ENCODE data around the gene PCNX3. TPM values are rescaled to one million over a fixed set of nuclear protein-coding genes. Genes with fewer than 3 reads are reported as not detected.
A peak's percentile ranks its signal among the peaks of the same experiment; 100 is the strongest.

Gene PCNX3
- total and polyA plus RNA-seq, 3 experiments from 2014 or later = 8.5 to 53.1 (median 46.4) TPM

DNA sequence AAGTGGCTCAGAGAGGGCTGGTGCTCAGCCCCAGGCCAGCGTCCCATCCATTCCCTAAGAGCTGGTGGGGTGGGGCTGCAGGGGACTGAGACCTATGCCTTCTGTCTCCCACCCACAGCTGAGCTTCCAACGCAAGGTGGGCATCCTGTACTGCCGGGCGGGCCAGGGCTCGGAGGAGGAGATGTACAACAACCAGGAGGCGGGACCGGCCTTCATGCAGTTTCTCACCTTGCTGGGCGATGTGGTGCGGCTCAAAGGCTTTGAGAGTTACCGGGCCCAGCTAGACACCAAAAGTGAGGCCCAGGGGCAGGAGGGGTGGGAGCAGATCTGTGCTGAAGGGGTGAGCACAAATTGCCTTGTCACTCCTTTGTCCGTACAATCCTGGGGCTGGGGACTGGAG, 29.3 kb downstream of the PCNX3 start:
- Histone ChIP-seq H3K4me3 (ENCODE audit: low read length) (no peak overlapping the region), H3K9me3 (ENCODE audit: low read length) (no peaks in the 10 kb centered on the region), H3K27me3 (ENCODE audit: insufficient read depth, low read length, poor library complexity, severe bottlenecking) (no peaks in the 10 kb centered on the region), H3K36me3 (ENCODE audit: insufficient read depth, low read length) (peaks cover 53% of the 10 kb centered on the region), H3K27ac (ENCODE audit: low read depth, low read length) (no peak overlapping the region), H3K4me1 (ENCODE audit: insufficient read depth, low read length) (peaks cover 41% of the 10 kb centered on the region)
- H3K36me3 Mint-ChIP-seq = peaks cover 0 to 77% (median 9%) of the 10 kb centered on the region in 3 donors
- CTCF ChIA-PET = interaction anchor here (0.7 to 0.8 kb wide), 2 partner anchors 12 to 104 kb away, joined by 3 read pairs; no protein-coding TSS in a partner anchor
- POLR2A ChIA-PET = interaction anchor here (1.2 kb wide), 1 partner anchor 12 kb away, joined by 3 read pairs; no protein-coding TSS in a partner anchor
- no peaks in the 10 kb centered on the region for H3K9me3 Mint-ChIP-seq
- peaks cover 23 to 40% (median 30%) of the 10 kb centered on the region in 3 donors for H3K4me1 Mint-ChIP-seq
- no peak for DNase-seq
- peak overlapping the region in 5 of 8 donors; percentile 63 to 100 (median 82) for H3K27ac Mint-ChIP-seq
- H3K4me3 Mint-ChIP-seq = peak overlapping the region in 2 of 7 donors; percentile 54 to 86
- peaks cover 0 to 3% of the 10 kb centered on the region in 2 donors for H3K27me3 Mint-ChIP-seq

DNA sequence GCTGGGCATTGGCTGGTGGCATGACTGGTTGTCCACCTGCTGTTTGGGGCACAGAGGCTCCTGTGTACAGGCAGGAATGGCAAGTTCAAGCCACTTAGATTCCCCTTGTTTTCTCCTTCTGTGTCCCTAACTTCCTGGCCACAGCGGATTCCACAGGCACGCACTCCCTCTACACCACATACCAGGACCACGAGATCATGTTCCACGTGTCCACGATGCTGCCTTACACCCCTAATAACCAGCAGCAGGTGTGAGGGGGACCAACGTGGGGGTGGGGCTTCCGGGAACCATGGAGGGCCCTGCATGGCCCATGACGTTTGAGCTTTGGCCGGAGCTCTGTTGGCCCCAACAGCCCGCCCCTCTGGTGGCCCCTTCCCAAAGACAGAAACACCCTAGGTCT, 30.1 kb downstream of the PCNX3 start:
- H3K4me1 ChIP-seq (ENCODE audit: insufficient read depth, low read length) = peaks cover 34% of the 10 kb centered on the region
- H3K4me3 Mint-ChIP-seq = peak overlapping the region in 1 of 7 donors; percentile 34
- CTCF ChIA-PET = no interaction called here

DNA sequence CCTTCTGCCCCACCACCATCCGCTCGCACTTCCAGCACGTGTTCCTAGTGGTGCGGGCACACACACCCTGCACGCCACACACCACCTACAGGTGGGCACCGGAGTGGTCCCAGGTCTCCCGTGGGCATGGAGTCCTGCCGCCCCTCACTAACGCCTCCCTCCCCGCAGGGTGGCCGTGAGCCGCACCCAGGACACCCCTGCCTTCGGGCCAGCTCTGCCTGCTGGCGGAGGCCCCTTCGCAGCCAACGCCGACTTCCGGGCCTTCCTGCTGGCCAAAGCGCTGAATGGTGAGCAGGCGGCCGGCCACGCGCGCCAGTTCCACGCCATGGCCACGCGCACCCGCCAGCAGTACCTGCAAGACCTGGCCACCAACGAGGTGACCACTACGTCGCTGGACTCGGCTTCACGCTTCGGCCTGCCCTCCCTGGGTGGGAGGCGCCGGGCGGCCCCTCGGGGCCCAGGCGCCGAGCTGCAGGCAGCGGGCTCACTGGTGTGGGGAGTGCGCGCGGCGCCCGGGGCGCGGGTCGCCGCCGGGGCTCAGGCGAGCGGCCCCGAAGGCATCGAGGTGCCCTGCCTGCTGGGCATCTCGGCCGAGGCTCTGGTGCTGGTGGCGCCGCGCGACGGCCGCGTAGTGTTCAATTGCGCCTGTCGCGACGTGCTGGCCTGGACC, 30.8 kb downstream of the PCNX3 start:
- H3K36me3 ChIP-seq (ENCODE audit: insufficient read depth, low read length) = peaks cover 64% of the 10 kb centered on the region
- peaks cover 0 to 80% (median 9%) of the 10 kb centered on the region in 3 donors for H3K36me3 Mint-ChIP-seq
- no peaks in the 10 kb centered on the region for H3K9me3 Mint-ChIP-seq
- H3K27me3 ChIP-seq (ENCODE audit: insufficient read depth, low read length, poor library complexity, severe bottlenecking) = no peaks in the 10 kb centered on the region
- no peaks in the 10 kb centered on the region for H3K9me3 ChIP-seq (ENCODE audit: low read length)
- no peak for DNase-seq
- peaks cover 34% of the 10 kb centered on the region for H3K4me1 ChIP-seq (ENCODE audit: insufficient read depth, low read length)
- H3K4me1 Mint-ChIP-seq = peaks cover 21 to 36% (median 30%) of the 10 kb centered on the region in 3 donors
- H3K27me3 Mint-ChIP-seq = peaks cover 0 to 3% of the 10 kb centered on the region in 2 donors
- H3K4me3 Mint-ChIP-seq = peak overlapping the region in 1 of 7 donors; percentile 34
- no peak overlapping the region for H3K27ac ChIP-seq (ENCODE audit: low read depth, low read length)
- POLR2A ChIA-PET = interaction anchor here (1.0 to 1.2 kb wide), 2 partner anchors 9 to 31 kb away, joined by 3 to 4 read pairs; partner anchors contain the start of gene SIPA1
- peak overlapping the region in 2 of 8 donors; percentile 77 to 100 for H3K27ac Mint-ChIP-seq
- no peak overlapping the region for H3K4me3 ChIP-seq (ENCODE audit: low read length)
- CTCF ChIA-PET = no interaction called here

More for the DNA sequence above, 30.1 kb downstream of the PCNX3 start:
- DNase-seq = no peak
- Mint-ChIP-seq H3K27ac (peak overlapping the region in 5 of 8 donors; percentile 43 to 100 (median 76)), H3K27me3 (peaks cover 0 to 3% of the 10 kb centered on the region in 2 donors), H3K36me3 (peaks cover 0 to 77% (median 9%) of the 10 kb centered on the region in 3 donors), H3K9me3 (no peaks in the 10 kb centered on the region), H3K4me1 (peaks cover 21 to 34% (median 28%) of the 10 kb centered on the region in 3 donors)
- H3K4me3 ChIP-seq (ENCODE audit: low read length) = no peak overlapping the region
- H3K9me3 ChIP-seq (ENCODE audit: low read length) = no peaks in the 10 kb centered on the region
- peaks cover 58% of the 10 kb centered on the region for H3K36me3 ChIP-seq (ENCODE audit: insufficient read depth, low read length)
- no peaks in the 10 kb centered on the region for H3K27me3 ChIP-seq (ENCODE audit: insufficient read depth, low read length, poor library complexity, severe bottlenecking)
- POLR2A ChIA-PET = interaction anchor here (1.2 kb wide), 1 partner anchor 11 kb away, joined by 3 read pairs; no protein-coding TSS in a partner anchor
- H3K27ac ChIP-seq (ENCODE audit: low read depth, low read length) = no peak overlapping the region

DNA sequence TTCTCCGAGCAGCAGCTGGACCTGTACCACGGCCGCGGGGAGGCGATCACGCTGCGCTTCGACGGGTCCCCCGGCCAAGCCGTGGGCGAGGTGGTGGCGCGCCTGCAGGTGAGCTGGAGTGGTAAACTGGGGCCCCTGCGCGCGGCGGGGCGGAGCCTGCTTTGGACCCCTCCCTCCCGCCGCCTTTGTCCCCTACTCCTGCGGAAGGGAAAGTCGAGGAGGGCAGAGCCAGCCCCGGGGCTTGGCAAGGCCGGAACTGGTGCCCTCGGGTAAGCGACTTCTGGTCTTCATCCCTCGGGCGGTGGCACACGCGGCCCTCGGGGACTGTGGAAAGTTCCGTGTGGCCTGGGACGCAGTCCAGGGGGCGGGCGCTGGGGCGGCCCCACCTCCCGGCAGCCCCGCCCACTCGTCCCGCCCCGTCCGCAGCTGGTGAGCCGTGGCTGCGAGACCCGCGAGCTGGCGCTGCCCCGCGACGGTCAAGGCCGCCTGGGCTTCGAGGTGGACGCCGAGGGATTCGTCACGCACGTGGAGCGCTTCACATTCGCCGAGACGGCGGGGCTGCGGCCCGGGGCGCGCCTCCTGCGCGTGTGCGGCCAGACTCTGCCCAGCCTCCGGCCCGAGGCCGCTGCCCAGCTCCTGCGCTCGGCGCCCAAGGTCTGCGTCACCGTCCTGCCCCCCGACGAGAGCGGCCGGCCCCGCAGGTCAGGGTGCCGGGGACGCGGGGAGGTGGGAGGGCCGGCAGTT, 31.6 kb downstream of the PCNX3 start:
- Histone ChIP-seq H3K27me3 (ENCODE audit: insufficient read depth, low read length, poor library complexity, severe bottlenecking) (no peaks in the 10 kb centered on the region), H3K4me3 (ENCODE audit: low read length) (no peak overlapping the region), H3K4me1 (ENCODE audit: insufficient read depth, low read length) (peaks cover 34% of the 10 kb centered on the region), H3K27ac (ENCODE audit: low read depth, low read length) (no peak overlapping the region), H3K36me3 (ENCODE audit: insufficient read depth, low read length) (peaks cover 63% of the 10 kb centered on the region), H3K9me3 (ENCODE audit: low read length) (no peaks in the 10 kb centered on the region)
- peak in 1 of 5 donors; percentile 39 for DNase-seq
- peaks cover 21 to 36% (median 30%) of the 10 kb centered on the region in 3 donors for H3K4me1 Mint-ChIP-seq
- H3K27ac Mint-ChIP-seq = peak overlapping the region in 1 of 8 donors; percentile 92
- H3K9me3 Mint-ChIP-seq = no peaks in the 10 kb centered on the region
- peaks cover 0 to 6% of the 10 kb centered on the region in 2 donors for H3K27me3 Mint-ChIP-seq
- peak overlapping the region in 1 of 7 donors; percentile 48 for H3K4me3 Mint-ChIP-seq
- ChIA-PET CTCF (no interaction called here), POLR2A (interaction anchor here (0.6 to 1.2 kb wide), 3 partner anchors 9 to 338 kb away, joined by 3 to 4 read pairs (median 4); partner anchors contain the start of gene SIPA1)
- H3K36me3 Mint-ChIP-seq = peaks cover 0 to 78% (median 6%) of the 10 kb centered on the region in 3 donors

DNA sequence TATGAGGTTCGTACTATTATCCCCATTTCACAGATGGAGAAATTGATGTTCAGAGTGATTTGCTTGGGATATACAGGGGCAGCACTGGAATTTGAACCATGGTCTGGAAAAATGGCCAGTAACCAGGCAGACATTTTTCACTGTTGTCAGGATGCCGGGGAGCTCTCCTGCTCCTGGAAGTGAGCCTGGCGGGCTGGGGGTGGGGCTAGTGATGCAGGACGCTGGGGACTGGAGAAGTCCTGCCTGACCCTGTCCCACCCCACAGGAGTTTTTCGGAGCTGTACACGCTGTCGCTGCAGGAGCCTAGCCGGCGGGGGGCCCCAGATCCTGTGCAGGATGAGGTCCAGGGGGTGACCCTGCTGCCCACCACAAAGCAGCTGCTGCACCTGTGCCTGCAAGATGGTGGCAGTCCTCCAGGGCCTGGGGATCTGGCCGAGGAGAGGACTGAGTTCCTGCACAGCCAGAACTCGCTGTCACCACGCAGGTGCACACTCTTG, 33.5 kb downstream of the PCNX3 start:
- Histone ChIP-seq H3K36me3 (ENCODE audit: insufficient read depth, low read length) (peaks cover 54% of the 10 kb centered on the region), H3K27me3 (ENCODE audit: insufficient read depth, low read length, poor library complexity, severe bottlenecking) (no peaks in the 10 kb centered on the region), H3K9me3 (ENCODE audit: low read length) (no peaks in the 10 kb centered on the region), H3K4me3 (ENCODE audit: low read length) (no peak overlapping the region), H3K27ac (ENCODE audit: low read depth, low read length) (no peak overlapping the region), H3K4me1 (ENCODE audit: insufficient read depth, low read length) (peaks cover 31% of the 10 kb centered on the region)
- Mint-ChIP-seq H3K4me1 (peaks cover 27 to 40% (median 36%) of the 10 kb centered on the region in 3 donors), H3K4me3 (peak overlapping the region in 2 of 7 donors; percentile 36 to 62), H3K27me3 (peaks cover 0 to 10% of the 10 kb centered on the region in 2 donors), H3K36me3 (peaks cover 0 to 78% (median 6%) of the 10 kb centered on the region in 3 donors), H3K27ac (peak overlapping the region in 5 of 8 donors; percentile 36 to 100 (median 61)), H3K9me3 (peaks cover 0 to 2% (median 0%) of the 10 kb centered on the region in 5 donors)
- ChIA-PET POLR2A (interaction anchor here (0.9 to 1.4 kb wide), 2 partner anchors 11 to 93 kb away, joined by 3 to 5 read pairs; partner anchors contain the start of gene SIPA1), CTCF (interaction anchor here (1.1 to 2.0 kb wide), 2 partner anchors 9 to 55 kb away, joined by 3 to 5 read pairs; no protein-coding TSS in a partner anchor)
- peak in 1 of 5 donors; percentile 38 for DNase-seq

DNA sequence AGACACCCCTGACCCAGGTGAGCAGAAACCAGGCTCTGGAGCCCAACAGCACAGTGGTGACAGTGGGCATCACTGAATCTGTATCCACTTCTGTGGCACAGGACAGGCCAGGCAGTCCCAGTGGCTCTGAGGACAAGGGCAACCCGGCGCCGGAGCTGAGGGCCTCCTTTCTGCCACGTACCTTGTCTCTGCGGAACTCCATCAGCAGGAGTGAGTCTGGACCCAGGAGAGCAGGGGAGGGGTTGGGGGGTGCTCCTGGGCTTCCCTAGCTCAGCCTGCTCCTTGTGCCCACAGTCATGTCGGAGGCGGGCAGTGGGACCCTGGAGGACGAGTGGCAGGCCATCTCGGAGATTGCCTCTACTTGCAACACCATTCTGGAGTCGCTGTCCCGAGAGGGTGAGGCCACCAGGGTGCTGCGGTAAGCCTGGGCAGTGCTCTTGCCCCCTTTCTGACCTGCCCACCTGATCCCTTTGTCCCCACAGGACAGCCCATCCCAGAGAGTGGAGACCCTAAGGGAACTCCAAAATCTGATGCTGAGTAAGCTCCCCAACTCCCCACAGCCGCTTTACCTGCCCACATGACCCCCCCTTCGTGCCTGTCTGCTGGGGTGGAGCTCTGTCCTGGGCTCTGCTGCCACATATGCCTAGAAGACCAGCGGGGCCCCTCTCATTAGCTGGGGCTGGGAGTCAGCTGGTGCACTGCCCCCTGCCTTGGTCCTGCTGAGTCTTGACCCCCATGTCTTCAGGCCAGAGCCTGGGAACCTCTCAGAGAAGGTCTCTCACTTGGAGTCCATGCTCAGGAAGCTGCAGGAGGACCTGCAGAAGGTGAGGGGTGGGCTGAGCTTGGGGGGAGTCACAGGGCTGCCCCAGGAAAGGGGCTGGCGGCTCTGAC, 34.3 kb downstream of the PCNX3 start:
- Mint-ChIP-seq H3K27ac (peak overlapping the region in 7 of 8 donors; percentile 29 to 100 (median 76)), H3K9me3 (peaks cover 0 to 2% (median 0%) of the 10 kb centered on the region in 5 donors), H3K36me3 (peaks cover 0 to 77% (median 6%) of the 10 kb centered on the region in 3 donors), H3K27me3 (peaks cover 0 to 8% of the 10 kb centered on the region in 2 donors), H3K4me1 (peaks cover 30 to 39% (median 36%) of the 10 kb centered on the region in 3 donors), H3K4me3 (peak overlapping the region in 1 of 7 donors; percentile 36)
- Histone ChIP-seq H3K27ac (ENCODE audit: low read depth, low read length) (no peak overlapping the region), H3K9me3 (ENCODE audit: low read length) (no peaks in the 10 kb centered on the region), H3K27me3 (ENCODE audit: insufficient read depth, low read length, poor library complexity, severe bottlenecking) (no peaks in the 10 kb centered on the region), H3K4me1 (ENCODE audit: insufficient read depth, low read length) (peaks cover 31% of the 10 kb centered on the region), H3K4me3 (ENCODE audit: low read length) (no peak overlapping the region), H3K36me3 (ENCODE audit: insufficient read depth, low read length) (peaks cover 58% of the 10 kb centered on the region)
- ChIA-PET CTCF (interaction anchor here (1.3 to 2.0 kb wide), 2 partner anchors 10 to 11 kb away, joined by 3 to 5 read pairs; no protein-coding TSS in a partner anchor), POLR2A (interaction anchor here (0.9 to 4.8 kb wide), 3 partner anchors 9 to 93 kb away, joined by 3 to 93 read pairs (median 5); partner anchors contain the start of gene SIPA1)
- no peak for DNase-seq

Measured in CD8-positive, alpha-beta memory T cell (primary cell).